NCI-H748 treated with DMSO at 0.1 percent for 48 hours (cell line): ENCODE results near the gene HOXD4.

Experiments
- DNase-seq: peaks from one replicate; lab custom pipeline; 2025; lab: John Stamatoyannopoulos, UW

Gene HOXD4

DNA sequence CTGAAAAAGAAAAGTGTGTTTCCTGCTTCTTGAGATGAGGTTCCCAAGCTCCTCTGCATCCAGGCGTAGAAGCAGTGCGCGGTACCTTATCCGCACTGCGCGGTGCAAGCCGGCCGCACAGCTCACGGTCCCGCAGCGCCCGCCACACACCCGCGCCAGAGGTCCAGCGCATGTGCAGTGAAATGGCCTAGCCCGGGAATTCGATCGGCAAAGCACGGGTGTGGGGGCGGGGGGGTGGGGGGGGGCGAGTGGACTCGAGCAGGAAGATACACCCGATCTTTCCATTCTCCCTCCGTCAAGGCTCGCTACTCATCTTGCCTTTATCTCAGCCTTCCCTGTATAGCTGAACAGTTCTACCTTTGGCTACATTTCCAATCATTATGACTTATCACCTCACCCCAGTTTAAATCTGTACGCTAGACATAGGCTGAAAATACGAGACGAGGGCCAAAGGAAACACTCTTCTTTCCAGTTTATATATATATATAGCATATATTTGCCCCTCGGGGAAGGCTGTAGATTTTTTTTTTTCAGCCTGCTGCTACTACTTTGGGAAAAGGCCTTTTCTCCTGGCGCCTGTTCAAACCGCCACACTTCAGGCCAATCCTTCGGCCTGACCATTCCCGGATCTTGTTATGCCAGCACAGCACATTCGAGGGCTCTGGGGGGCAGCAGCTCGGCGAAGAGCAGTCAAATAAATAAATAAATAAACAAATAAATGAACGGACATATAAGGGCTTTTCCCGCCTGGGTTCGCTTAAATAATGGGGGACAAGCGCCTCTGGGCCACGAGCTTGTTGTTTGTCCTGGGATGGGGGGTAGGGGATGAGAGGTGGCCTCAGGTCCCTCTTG is 11.5 kb upstream of the HOXD4 start:
- DNase-seq = no peak

GRCh38 chr2:176140513-176141317 is 10.6 kb upstream of the HOXD4 start:
- DNase-seq = no peak

GRCh38 chr2:176142281-176142680 is 9.1 kb upstream of the HOXD4 start:
- DNase-seq = no peak

GRCh38 chr2:176145085-176145969 is 6.0 kb upstream of the HOXD4 start:
- DNase-seq = no peak

- DNase-seq = no peak
Observed at GRCh38 chr2:176146101-176146500, 5.2 kb upstream of the HOXD4 start.

- no peak for DNase-seq
Observed at GRCh38 chr2:176146645-176147044, 4.7 kb upstream of the HOXD4 start.

- no peak for DNase-seq
Observed at GRCh38 chr2:176147210-176147799, 4.0 kb upstream of the HOXD4 start.

DNA sequence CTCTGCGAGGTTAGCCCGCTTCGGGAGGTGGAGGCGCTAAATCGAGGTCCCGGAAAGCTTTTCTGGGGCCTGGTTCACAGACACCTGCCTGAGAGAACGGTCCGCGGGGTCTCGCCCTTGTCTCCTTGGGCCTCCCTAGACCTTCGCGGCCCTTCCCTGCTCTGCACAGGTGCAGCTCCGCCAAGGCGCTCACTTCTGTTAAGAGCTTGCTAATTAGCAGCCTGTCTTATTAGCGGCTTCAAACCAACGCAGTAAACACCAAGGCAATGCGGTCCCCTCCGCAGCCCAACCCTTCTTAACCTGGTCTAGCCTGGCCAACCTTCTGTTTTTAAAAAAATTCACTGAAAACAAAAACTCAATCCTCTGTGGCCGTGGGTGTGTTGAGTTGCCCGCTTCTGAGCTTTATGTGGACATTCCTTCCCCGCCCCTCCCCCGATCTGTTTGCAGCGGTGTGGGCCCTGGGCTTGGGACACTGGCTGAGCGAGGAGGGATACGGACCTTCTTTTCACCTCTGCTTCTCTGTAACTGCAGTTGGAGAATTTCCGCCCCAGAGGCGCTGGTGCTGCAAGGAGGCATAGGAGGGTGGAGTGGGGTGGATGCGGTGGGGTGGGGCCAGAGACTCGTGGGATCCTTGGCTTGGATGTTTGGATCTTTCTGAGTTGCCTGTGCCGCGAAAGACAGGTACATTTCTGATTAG is 3.4 kb upstream of the HOXD4 start:
- no peak for DNase-seq

DNA sequence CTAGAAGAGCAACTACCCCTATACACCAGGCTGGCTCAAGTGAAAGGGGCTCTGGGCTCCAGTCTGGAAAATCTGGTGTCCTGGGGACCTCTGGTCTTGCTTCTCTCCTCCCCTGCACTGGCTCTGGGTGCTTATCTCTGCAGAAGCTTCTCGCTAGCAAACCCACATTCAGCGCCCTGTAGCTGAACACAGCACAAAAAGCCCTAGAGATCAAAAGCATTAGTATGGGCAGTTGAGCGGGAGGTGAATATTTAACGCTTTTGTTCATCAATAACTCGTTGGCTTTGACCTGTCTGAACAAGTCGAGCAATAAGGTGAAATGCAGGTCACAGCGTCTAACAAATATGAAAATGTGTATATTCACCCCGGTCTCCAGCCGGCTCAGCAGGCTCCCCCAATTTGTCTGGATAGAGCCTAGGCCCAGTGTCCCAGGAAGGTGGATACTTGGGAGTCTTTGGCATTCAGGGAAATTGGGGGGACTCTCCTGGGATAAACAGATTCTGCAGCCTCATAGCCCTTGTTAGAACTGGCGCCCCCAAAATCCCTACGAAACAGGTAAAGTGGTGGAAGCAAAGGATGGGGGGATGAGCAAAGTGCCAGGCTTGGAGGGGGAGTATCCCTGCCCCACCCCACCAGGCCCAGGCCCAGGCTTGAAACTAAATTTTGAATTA is 2.5 kb upstream of the HOXD4 start:
- DNase-seq = no peak

DNA sequence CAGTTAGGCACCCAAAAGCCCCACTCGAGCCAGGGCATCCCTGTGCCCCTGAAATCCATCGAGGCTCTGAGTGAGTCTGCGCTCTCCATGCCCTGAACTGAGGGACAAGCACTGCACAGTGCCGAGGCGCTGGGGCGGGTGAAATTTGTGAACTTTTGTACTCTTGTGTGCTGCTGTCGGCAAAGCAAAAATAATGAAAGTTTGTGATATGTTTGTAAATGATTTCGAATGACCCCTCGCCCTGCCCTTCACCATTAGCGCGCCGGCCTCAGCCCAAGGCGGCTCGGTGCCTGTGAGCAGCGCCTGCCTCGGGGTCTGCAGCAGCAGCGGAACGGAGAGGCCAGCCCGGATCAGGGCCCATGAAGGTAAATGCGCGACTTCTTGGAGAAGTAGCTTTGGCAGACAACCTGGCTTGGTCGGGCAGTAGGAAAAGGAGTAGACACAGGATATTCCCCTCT is 1.8 kb upstream of the HOXD4 start:
- no peak for DNase-seq

- DNase-seq = no peak
Observed at GRCh38 chr2:176149939-176150583, 1.3 kb upstream of the HOXD4 start.

- no peak for DNase-seq
Observed at GRCh38 chr2:176150584-176151441, 537 bp upstream of the HOXD4 start.

- DNase-seq = no peak
Observed at GRCh38 chr2:176152350-176153181, 1.2 kb downstream of the HOXD4 start.

- DNase-seq = no peak
Observed at GRCh38 chr2:176154576-176155252, 3.4 kb downstream of the HOXD4 start.

- DNase-seq = no peak
Observed at GRCh38 chr2:176155356-176156044, 4.2 kb downstream of the HOXD4 start.

- no peak for DNase-seq
Observed at GRCh38 chr2:176156301-176156806, 5.0 kb downstream of the HOXD4 start.
